SW480 (cell line): Measurements from ENCODE around the gene RAD51B.
"Not testable (repeated sequence)": the region's sequence is repeated elsewhere in the genome, so short reads cannot be mapped to it uniquely, and the experiment has no call there.

Source experiments
- DNase-seq: peaks from one replicate; pipeline ENCODE4 v3.0.0-alpha.2; 2016; ENCODE audit warnings: low spot score

Gene RAD51B

DNA sequence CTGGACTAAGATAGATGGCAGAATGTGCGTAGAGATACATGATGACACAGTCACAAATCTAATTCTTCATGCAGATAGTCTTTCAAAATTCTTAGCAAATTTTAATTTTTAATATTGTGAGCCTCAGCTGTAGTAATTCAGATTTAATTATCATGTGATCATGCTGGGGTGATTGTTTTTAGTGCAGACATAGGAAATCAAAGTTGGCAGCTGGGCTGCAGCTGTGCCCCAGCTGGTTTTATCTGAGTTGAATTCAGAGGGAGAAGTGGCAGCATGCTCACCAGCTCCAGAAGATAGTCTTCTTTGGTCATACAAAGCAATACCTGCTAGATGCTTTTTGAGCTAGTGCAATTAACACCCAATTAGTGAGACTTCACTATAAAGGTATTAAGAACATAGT is 292.9 kb downstream of the RAD51B start:
- no peak for DNase-seq

DNA sequence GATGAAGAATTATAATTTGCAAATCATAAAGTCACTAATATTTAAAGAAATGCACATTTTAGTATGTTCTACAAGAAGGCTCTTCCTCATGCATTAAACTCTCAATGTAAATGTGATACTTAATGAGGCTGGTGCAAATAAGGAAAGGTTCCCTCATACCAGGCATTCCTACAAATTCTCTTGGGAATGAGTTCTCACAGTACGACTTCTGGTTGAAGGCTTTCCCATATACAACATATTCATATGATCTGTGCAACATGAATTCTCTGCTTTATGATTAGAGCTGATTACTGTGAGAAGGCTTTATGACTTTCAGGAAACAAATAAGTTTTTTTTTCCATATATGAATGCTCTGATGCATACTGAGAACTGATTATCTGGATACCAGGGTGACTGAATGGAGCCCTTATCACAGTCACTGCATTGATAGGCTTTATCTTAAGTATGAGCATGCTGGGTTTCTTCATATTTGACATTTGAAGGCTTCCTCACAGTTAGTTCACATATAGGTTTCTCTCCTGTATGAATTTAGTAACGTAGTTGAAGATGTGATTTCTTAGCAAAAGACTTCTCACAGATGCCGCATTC is 293.9 kb downstream of the RAD51B start:
- no peak for DNase-seq

DNA sequence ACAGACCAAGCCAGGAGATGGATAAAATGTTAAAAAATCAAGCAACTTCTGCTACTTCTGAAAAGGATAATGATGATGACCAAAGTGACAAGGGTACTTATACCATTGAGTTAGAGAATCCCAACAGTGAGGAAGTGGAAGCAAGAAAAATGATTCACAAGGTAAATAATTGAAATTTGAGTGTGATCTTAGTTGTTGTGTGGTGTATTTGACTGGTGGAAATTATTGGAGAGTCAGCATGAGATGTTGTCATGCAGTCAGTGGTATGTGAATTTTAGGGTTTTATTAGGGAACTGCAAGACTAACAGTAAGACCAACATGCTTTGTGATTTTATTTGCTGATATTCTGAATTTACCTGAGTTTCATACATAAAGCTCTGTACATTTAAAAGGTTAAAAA is 296.4 kb downstream of the RAD51B start:
- not testable (repeated sequence) for DNase-seq

DNA sequence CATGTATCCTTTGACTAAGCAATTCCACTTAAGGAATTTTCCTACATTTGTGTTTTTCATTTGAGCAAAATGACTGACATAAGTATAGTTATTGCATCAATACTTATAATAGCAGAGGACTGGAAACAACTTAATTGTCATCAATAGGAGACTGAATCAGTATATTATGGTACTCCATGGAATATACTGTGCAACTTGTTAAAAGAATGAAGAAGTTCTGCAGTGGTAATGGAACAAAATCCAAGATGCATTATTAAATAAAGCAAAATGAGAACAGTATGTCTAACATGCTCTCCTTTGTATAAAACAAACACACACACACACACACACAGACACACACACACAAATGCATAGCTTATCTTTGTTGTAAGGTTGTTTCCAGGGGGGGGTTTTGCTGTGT is 303.1 kb downstream of the RAD51B start:
- DNase-seq, result no peak

DNA sequence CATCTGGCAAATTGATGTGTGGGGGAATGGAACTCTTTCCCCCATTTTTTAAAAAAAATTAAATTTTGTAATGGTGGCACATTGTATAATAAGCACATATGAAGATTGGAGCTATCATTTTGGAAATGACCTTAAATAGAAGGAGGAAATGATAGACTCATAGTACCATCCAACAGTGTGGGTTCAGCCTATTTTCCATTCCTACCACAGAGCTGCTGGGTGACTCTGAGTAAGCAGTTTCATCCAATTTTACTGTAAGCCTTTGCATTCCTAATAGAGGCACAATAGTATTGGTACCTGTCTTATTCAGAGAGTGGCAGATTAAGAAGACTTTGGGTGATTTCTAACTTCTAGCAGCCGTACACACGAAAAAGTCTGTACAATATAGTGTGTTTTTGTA is 304.5 kb downstream of the RAD51B start:
- DNase-seq, result no peak

DNA sequence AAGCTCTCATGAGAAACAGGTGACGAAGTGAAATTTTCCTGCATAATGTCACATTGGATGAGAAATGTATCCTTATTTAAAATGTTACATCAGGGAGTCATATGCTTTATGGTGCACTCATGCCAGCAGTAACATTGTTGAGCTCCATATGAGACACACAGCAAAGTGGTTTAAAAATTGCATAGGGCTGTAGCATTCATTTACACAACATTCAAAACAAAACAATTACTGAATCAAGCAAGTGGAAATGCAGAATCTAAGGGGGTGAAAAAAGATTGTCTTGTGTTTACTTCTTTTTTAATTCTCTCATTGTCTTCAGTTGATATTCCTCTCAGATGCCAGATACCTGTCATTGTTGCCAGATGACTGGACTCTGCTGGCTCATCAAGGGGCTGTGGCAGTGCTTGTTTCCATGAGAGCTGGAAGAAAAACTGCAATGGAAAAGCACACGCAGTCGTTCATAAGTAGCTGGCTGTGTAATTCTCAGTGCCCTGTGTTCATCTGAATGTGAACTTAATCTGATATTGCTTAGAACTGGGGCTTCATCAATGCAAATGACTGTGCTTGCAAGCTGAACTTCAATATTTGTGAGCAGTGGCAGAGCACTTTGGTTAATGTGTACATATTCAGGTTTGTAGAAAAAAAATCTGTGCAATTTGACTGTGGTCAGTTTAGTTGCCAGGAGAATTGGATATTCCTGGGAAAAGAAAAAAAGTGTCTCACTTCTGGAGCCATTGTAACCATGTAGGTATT is 305.6 kb downstream of the RAD51B start:
- no peak for DNase-seq

DNA sequence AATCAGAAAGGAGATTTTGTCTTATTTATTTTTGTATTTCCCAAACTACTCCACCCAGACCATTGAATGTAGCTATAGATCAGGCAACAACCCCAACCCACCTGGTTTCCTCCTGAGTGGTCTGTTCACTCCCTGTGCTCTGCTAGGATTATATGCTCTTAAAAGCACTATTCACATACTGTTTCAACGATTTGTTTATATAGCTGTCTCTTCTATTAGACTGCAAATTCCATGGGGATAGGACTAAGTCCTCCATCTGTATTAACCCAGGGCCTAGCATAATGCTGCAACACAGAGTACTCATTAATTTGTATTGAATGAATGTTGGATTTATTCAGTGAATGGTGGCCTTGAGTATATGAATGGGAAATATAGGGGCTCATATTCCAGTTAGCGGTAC is 307.6 kb downstream of the RAD51B start:
- no peak for DNase-seq

DNA sequence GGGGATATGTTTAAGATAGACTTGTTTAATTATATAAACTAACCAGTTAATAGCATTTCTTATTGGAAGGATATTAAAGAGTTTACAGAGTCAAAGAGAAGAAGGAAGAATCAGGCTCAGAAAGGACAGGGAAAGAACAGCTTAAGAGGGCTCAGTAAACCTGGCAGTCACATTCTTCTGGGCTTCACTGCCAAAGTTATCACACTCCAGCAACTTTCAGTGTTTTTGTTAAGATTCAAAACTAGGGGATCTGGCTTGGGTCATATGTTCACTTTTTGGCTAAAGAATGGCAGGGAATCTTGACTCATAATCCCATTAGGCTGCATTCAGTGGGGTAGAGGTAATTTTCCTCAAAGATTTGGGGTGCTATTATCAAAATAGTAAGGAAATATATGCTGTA is 312.3 kb downstream of the RAD51B start:
- DNase-seq, result no peak

DNA sequence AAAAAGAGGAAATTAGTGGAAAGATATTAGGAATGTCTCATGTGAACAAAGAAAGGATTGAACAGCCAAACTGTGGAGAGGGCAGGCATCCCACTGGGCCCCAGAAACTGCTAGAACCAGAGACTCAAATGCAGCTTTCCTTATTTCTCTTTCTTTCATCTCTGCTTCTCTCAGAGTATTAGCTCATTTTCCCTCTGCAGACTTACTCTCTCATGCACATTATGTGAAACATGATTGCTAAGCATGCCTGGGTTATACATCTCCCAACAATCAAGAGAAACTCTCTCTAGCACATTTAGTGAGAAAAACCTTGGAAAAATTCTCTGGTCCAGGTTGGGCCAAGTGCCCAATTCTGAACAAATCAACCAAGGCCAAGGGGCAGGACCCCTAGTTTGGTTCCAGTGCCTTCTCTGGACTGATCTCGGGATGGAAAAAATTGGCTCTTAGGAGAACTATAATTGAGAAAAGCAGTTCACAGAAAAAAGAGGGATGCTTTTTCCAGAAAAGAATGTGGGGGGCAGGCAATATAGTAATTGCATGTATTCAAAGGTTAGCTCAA is 313.1 kb downstream of the RAD51B start:
- no peak for DNase-seq

DNA sequence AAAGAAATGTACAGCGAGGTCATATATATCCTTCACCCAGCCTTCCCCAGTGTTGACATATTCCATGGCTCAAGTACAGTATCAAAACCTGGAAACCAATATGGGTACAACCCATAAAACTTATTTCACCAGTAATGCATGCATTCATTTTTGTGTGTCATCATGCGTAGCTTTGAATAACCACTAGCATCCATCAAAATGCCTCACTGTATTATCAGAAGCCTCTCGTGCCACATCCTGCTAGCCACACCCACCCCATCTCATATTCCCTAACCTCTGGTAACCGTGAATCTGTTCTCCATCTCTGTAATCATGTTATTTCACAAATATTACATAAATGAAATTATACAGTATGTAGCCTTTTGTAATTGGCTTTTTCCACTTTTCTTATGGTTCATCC is 314.3 kb downstream of the RAD51B start:
- peak; percentile 33 for DNase-seq

DNA sequence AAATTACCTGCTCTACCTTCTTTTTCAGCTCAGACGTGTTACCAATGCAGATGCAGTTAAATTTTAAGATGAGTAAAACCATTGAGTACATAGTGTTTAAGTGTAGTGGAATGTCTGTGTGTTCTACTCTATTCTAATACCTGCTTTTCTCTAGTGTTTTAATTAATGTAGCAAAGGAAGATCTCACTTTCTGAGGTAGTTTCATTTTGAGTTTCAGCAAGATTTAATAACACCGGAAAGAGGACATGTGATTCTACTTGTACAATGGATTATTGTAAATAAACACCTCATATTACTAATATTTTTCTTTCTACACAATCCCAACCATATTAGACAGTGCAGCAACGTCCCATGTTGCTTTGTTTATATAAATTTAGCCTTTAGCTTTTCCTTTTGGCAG is 315.4 kb downstream of the RAD51B start:
- DNase-seq, result no peak

DNA sequence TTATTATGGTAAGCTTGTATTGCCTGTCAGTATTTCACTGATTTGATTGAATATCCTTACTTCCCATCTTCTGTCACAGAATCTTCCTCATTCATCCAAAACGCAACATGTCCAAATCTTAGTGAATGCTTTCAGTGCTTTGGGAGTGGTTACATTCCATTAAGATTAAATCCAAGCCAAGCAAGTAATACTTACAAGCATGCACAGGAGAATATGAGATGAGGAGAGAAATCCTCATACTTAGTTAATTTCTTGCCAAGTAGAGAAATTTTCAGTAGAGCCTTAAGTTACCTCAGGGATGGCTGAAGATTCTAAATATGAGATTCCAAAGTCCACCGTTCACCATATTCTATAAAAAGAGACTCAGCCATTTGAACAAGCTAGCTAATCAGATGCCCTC is 316.0 kb downstream of the RAD51B start:
- no peak for DNase-seq

DNA sequence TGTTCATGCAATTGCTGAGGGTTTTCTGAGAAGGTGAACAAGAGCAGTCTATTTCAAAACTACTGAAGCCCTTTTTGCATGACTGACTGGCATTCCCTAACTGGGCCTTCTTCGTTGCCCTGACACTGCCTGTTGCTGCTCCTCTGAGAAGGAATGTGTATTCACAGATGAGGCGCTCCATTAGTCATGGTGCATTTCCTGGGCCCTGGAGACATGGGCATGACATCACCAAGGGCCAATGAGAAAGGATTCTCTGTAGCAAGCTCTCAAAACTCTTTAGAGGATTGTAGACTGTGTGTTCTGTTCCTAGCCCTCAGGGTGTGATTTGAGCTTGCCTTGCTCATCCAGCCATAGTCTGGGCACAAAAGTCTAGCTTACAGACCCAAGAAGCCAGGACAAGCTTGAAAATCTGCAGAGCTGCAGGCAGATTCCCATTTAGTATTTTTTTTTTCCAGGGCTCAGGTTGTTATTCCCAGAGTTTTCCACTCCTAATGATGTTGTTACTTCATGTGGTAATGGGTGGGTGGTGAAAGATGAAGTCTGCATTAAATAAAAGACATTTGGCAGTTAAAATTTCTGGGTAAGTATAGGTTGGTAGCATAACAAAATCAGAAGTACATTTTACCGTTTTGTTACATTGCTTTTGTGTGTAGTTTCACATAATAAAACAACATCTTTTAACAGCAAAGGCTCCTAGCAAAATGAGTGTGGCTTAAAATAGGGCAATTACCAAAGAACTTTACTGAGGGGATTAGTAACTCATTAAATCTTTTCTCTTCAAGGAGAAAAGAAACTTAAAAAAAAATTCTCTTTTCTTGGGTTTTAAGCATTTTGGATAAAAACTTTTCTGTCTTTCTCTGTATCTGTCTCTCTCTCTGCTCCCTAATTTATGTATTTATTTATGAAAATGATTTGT is 318.4 kb downstream of the RAD51B start:
- peak; percentile 85 for DNase-seq

DNA sequence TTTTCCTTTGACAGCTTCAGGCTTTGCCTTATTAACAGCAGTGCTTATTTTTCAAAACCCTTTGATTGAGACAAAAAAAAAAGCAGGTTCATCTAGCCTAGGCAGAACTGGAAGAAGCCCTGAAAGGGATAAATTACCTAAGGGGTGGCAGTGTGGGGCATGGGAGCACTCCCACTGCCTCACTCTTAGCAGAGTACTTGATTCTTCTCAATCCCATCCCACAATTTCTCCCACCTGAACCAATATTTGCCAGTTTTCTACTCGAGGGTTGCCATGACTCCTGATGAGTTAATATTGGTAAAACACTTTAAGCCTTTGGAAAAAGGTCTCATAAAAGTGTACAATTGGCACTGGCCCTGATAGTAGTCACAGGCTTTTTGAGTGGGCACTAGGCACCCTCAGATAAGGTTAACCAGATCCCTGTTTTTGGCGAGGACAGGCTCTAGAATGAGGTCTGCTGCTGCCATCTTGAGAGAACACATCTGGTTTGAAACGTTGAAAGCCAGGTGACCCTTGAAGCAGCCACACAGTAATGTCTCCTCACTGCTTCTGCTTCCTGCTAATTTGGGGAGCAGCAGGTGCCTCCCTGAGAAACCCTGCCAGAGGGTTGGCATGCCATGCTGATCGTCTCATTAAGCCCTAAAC is 320.0 kb downstream of the RAD51B start:
- DNase-seq, result no peak

DNA sequence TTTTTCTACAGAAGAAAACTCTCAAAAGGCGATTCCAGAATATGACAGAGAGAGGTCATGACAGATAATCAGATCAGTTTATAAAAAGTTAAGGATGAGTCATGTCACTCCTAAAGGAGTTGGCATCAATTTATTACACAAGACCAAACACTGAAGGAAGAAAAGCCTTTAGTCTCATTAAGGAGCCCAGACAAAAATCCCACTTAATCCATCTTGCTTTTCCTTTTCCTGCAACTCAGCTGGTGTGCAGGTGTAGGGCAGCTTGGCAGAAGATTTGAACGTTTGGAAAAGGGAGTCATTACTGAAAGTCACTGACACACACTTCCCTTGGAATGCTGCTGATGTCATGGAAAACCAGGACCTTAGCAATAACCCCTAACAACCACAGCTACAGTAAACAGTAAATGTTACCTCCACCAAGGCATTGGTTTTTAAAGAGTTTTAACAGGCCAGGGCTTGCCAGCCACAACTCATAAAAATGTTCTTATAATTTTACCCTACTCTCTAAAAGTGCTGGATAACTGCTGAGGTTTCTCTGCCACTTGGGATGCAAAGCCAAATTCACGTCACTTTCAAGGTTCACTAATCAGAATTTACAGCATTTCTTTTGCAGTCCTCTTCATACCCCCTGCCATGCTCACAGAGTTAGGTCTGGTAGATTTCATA is 320.6 kb downstream of the RAD51B start:
- DNase-seq, result peak; percentile 88

DNA sequence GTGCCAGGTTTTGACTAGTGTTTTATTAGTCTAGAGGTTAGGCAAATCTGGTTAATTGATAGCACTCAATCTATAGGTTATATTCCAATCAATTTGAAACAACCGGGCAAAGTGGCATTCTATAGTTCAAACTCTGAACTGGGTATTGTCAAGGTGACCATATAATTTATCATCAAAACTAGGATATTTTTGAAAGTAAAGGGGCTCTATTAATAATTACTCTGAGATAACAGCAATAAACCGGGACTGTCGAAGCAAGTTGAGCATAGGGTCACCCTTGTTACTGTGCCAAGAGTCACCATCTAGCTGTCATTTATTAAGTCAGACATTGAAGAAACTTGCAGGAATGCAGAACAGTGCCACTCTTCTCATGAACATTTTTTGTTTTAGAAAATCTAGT is 321.2 kb downstream of the RAD51B start:
- DNase-seq, result no peak

DNA sequence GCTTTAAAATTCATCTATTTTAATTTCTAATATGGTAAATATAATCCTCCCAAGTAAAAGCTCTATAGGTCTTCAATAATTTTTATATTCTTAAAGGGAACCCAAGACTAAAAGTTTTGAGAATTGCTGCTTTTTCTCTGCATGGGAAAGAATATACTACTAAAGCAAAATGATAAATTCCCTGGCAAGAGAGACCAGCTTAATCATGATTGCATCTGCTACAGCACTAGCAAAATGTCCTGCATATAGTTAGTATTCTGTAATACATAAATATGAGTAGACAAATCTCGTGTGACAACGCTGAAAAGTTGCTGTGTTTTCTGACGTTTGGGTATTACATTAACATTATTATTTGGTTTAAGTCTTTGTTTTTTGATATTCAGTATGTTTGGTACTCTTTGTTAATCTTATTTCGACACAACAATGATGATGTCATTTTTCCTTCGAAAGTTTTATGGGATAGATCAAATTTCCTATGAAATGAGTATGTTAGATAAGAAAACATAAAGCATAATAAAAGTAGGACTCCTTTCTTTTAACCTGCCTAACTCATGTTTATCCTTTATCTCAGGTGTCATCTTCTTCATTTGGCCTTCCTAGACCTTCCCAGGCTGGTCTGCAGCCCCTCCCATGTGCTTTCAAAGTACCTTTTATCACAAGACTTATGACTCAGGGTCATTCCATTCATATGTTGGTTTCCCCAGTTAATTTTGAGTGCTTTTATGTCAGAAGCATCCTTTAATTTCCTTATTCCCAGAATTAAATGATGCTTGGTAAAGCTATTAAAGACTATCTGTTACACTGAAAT is 321.9 kb downstream of the RAD51B start:
- peak; percentile 49 for DNase-seq

DNA sequence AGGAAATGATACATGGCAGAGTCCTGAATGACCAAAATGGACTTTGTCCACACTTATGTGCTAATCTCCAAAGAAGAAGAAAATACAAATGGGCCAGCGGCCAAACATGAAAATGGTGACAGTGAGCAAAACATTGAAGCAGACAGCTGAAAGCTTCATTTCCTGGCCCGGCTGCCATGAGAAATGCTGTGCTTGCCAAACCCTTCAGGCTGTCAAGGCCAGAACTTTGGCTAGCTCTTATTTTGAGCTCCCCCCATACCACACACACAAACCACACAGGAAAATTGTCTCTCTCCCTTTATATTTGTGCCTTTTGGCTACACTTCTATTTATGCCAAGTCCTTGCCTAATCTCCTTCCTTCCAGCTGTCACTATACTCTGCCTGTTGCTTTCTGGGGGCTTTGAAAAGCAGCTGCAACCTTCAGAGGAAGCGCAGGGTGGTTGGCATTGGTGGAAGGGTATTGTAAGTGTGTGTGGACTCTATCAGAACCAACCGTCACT is 323.8 kb downstream of the RAD51B start:
- no peak for DNase-seq

DNA sequence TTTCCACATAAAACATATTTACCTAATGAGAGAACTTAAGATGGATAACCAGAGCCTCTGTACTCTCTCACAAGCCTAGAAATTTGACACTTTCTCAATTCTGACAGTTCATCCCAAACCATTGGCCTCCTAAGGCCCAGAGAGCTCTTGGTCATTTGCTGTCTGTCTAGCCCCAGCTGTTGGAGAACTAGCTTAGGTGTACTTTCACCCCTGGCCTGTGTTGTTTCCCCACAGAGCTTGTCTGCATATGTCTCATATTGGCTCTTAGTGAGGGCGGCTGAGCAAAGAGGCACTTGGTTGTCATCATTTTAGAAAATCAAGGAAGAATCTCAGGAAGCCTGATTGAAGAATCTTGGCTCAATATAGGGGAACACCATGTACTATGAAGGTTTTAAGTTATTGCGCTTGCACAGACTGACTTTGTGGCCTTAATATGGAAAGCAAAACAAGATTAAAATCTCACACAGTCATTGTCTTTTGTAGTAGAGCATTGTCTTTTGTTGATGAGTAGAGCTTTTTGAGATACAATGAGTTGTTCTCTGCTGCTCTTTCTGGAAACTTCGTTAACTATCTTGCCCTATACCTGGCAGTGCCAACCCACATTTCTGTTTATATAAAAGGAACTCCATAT is 324.6 kb downstream of the RAD51B start:
- DNase-seq, result no peak

DNA sequence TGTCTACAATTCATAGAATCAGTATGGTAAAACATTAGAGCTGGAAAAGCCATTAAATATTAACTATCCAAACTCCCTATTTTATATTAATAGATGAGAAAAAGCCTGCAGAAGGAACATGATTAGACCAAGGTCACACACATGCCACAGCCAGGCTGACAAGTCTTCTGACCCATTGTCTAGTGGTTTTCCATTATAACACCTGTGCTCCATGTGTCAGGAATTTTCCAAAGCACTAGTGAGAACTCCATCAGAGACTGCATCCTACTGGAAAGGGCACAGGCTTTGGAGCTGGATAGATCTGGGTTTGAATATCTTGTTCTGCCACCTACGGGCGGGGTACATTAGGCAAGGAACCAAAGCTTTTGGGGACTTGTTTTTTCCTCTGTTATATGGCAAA is 325.5 kb downstream of the RAD51B start:
- DNase-seq, result no peak
